NCI-H1105 (cell line): ENCODE results near the gene ANKRD6.

ENCODE experiments used
- DNase-seq: peaks from one replicate; lab custom pipeline; 2025; lab: John Stamatoyannopoulos, UW

Gene ANKRD6

DNA sequence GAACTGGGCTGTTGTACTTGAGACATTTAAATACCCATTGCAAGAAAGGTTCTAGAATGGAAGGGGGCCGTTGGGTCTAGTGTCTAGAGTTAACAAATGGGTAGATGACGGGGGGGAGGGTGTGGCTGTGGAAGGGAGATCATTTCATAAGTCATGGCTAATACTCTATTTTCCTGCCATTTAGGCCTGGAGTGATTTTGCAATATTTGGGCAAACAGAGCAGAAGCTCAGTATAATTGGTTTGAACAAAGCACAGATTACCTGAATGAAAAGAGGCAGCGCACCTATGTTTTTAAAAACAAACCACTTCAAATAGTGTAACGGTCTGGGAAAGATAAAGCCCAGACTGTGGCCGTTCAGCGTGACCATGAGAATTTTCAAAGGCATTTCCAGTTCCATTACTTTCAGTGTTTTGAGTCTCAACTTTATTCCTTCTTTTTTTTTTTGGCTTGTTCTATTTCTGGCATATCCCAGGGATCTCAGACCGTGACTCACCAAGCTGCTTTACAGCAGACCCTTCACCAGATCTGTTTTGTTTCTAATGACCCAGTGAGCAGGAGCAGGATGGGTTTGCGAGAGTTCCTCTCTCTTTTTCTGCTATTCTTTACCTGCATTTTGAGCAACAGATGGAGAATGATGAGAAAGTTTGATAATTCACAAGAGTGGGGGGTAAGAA is 131.9 kb downstream of the ANKRD6 start:
- DNase-seq, result no peak

DNA sequence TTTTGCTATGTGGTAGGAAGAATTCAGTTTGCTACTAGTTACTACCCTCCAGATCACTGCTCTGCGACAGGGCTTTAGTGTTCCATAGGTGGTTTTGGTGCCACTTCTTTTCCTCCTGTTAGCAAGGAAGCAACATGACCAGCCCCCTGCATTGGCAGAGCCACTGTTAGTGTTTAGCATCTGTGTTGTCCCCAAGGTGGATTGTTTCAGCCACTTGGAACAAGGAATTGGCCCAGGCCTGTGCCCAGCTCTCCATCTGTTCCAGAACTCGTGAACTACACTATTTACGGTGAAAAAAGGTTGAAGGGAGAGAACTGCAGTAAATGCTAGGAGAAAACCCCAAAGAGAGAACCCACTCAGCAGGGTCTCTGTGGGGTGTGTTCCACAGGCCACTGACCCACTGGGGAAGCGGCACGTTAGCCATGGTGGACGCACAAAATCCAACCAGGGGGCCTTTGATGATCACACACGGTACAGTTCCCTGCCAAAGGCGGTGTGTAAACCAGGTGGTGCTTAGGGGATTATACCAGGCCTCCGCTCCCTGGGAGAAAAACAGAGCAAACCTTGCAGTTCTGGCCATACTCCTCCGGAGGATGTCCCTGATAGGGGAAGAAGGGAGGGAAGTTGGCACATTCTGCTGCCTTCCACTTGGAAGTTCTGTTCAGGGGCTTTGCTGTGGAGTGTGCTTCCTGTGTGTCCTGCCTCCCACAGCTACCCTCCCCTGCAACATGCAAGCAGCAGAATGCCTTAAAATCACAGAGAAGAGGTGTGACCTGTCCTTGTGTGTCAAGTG is 133.3 kb downstream of the ANKRD6 start:
- no peak for DNase-seq

DNA sequence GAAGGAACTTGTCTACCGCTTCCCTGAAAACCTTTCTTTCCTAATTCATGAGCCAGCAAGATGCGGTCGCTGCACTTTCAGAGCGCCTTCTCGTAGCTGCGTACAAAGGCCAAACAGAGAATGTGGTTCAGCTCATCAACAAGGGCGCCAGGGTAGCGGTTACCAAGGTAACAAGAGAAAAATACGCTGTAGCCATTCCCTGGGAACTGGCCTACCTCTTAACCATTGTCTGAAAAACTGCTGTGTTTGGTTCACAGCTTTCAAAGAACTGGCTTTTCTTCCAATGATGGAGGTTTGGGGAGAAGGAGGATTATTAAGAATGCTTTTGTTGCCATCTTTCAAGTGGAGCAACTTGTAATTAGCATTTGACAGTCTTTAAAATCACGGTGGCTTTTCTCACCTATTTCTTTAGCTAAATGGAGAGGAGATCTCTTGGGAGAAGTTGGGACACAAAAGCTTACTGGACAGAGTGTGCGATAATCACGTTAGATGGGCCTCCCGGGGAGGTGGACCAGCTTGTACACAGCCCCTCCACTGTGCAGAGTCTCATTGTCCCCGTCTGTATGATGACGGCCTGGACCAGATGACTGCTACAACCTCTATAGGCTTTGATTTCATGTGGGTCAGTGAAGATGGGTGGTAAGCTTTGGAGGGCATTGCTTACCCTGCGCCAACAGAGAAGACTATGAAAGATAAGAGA is 134.1 kb downstream of the ANKRD6 start:
- no peak for DNase-seq

DNA sequence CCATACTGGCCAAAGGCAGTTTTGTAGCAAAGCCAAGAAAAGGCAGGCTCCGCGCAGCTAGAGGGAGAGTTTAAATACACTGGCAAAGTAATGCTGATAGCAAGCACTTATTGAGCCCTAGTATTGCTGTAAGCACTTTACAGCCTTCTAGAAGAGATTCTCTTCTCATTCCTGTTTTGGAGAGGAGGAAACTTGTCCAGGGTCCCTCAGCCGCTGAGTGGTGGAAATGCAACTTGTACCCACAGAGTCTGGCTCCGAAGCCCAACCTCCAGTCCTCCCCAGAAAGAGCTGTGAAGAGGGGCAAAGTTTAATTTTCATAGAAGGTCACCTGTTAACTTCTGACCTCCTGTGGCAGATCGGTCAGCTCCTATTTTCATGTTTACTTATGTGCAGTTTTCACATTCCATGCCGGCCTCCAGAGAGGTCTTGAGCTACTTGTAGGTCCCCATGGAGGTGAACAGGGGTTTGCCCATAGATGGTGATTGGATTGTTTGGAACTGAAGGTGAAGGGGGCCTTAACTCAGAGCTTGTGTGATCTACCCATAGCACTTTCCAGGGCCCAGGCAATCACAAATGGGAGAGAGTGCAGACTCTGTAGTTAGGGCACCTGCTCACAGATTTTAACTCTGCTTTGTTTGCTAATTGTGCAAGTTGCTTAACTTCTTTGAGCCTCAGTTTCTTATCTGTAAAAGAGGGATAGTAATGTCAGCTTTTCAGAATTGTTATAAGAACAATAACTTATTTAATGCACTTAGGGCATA is 134.9 kb downstream of the ANKRD6 start:
- no peak for DNase-seq

DNA sequence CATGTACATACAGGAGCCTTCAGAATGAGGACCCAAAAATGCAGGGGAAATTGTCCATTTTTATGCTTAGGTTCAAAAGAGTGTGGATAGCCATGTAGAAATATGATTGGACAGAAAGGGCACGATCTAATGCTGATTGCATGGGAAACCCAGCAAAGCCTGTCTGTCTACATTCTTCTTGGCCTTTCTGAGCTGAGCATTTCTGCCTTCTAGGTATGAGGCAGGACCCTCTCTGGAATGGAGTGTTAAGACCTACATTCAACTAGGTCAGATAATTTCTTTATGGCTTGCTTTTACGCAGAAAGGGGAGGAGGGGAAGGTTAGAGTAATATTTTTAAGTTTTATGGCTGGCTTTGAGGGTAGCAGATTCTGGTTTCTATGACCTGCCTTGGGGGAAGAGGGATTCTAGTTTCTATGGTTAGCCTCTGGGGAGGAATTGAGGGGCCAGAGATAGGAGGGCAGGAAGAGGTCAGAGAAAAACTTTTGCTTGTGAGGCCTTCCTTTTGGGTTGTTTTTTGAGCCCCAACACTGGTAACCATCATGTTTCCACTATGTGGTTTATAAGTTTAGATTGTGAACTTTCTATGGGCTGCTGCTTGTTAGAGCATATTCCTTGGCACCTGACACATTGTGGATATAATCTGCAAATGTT is 142.1 kb downstream of the ANKRD6 start:
- no peak for DNase-seq

DNA sequence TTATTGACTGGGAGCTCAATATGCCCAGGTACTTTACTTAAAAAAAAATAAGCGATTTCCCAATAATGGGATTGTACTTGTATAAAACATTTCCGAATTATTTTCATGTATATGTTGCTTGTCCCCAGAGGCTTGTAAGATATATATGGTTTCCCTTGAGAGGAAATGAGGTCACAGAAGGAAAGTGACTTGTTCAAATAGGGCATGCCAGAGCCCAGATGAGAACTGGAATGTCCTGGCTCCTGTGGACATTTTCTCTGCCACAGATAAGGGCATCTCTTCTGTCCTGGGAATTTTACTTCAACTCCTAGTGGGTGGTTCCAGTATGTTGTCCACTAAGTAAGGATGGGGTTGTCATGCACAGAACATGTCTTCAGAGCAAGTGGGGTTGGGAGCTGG is 142.6 kb downstream of the ANKRD6 start:
- no peak for DNase-seq

DNA sequence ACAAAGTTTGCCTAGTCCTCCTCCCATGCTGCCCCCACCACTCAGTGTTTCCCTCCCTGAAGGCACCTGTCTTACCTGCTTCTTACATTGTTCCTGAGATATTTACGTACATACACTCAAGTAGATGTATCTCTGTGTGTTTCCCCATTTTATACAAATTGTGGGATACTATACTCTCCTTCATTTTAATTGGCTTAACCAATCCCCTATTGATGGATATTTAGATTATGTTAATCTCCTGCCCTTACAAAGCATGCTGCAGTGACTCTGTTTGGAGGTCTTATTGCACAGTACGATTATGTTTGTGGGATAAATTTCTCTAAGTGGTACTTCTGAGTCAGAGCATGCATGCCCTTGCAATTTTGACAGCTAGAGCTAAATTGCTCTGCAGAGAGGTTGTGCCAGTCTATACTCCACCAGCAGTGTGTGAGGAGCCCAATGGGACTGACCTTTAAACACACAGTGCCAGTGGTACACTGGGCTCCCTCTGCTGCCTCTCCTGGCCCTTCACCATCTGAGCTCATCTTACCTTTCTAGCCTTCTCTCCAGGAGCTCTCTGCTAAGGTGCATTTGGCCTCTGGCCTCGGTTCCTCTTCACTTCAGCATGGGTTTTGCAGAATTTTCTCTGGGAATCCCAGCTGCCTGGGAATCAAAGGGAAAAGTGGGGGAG is 148.2 kb downstream of the ANKRD6 start:
- no peak for DNase-seq

DNA sequence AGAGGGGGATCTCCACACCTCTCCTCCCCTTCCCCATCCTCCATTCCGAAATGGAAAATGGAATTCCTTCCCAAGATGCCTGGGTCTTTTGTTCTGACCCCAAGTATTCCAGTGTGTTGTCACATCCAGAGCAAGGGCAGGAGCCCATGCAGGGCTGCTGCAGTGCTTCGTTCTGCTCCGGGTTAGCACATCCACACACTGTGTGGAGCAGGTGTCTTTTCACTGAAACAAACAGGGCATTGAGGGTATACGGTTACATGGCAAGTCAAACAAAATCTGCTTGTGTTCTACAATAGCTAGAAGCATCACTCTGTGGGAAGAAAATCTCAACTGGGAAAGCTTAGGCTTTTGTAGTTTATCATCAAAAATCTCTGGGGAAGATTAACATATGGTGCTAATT is 148.7 kb downstream of the ANKRD6 start:
- DNase-seq, result no peak

DNA sequence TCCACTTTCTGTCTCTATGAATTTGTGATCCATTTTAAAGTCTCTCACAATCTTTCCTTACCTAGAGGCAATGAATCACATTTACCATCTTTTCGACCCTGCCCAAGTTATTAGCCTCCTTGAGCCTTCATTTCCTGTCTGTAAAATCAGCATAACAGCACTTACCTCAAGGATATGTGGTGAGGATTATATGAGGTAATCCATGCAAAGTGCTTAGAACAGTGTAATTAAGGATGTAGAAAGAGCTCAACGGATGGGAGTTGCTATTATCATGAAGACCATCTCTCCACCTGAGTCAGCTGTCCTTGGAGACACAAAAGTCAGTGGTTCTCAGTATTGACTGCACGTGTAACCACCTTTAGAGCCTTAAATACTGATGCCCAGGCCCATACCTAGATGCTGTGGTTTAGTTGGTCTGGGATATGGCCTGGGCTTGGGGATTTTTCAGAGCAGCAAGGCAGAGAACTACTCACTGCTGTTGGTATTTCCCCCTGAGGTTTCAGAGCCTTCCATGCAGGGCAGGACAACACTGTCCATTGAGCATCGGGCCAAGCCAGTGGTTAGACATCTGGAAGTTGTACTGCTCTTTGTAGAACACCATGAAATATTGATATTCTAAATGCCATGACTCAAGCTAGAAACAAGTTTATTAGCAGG is 149.8 kb downstream of the ANKRD6 start:
- no peak for DNase-seq

DNA sequence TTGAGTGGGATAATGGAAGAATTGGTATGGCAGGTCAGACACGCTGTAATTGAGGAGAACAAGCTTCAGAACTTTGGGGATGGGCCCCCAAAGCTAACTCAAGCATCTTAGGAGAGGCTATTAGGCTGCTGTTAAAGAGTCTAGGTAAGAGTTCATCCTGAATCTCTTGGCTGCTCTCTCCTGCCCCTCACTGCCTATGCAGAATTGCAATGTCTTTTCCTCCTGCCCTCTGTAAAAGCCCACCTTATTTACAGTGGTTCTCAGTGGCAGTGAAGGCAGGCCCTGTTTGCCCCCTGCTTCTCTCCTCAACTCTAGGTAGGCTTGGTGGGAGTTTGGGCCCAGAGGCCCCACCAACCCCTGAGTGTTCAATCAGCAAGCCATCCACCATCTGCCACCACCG is 150.6 kb downstream of the ANKRD6 start:
- DNase-seq, result no peak

DNA sequence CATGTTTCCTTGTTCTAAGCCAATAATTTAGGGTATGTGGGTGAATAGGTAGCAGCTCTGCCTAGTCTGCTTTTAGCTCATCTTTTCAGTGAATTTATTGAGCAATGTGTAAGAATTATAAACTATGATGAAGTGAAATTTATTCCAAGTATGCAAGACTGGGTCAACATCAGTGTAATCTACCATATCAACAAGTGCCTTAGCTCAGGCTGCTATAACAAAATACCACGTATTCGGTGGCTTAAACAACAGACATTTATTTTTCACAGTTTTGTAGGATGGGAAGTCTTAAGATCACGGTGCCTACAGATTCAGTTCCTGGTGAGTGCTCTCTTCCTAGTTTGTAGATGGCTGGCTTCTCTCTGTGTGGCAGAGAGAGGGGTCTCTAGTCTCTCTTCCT is 151.6 kb downstream of the ANKRD6 start:
- DNase-seq, result no peak

DNA sequence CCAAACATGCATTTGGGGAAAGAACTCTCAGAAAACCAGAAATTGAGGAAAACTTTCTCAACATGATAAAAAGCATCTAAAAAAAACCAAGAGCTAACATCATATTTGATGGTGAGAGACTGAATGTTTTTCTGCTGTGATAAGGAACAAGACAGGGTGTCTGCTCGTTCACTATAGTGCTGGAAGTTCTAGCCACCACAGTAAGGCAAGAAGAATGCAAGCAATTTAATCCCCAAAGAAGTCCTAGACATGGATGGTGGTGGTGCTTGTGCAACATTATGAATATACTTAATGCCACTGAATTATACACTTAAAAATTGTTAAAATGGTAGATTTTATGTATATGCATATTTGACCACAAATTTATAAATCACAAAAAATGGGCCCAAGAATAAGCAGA is 152.2 kb downstream of the ANKRD6 start:
- DNase-seq, result no peak

DNA sequence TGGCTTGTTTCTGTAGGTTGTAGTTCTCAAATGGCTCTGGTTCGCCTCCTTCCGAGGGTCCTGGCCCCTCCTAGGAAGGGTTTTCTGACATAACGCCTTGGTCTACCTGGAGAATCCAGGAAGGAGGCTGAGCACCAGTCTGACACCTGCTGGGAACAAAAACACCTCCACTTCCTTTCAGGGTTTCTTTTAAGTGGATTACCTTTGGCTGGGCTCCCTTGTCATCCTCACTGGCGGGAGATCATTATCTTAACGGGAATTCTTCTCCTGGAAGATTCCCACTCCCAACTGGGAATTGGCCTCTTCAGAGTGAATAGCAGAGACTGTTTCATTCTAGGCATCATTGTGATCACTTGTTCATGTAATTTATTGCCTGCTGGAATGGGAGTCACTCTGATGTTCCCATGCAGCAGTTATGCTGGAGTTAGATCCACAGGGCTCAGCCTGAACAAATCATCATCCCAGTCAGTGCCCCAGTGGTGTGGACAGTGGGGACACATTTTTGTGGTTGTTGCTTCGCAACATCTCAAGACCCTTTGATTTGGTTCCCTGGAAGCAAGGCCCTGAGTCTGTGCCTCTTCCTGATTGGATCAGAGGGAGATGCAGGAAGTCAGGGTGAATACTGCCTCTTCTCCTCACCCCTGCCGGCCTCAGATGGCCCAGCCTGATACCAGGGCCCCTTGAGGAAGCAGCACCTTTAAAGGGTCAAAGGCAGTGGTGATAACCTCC is 156.5 kb downstream of the ANKRD6 start:
- DNase-seq, result no peak

DNA sequence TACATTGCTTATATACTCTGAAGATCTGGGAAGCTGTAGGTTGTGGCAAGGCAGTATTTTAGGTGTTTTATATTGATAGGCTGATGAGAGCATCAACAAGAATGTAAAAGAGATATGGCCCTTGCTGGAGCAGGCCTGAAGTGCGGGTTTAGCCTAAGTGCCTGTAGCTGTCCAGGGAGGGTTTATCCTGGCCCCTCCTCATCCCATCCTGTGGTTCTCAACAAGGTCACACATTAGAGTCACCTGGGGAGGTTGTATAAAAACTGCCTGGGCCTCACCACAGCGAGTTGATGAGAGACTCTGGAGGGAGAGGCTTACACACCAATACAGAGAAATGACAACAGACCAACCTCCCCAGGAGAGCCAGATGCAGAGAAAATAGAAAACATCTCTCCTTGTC is 157.2 kb downstream of the ANKRD6 start:
- no peak for DNase-seq

DNA sequence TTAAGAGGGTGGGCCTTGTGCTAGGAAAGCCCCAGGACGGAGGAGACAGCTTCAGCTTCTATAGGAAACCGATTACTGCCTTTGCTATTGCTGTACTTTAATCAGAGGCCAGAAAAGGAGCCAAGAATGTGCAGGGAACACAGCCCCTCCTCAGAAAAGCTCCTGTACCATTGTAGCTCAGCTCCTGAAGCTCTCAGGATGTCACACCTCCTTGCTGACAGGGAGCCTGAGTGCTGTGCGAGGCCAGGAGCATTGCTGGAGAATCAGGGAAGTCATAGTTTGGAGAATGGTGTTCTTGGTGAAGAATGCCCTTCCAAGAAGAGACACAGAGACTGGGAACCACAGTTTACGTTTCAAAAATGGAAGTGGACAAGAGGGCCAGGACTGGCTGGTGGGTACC is 158.8 kb downstream of the ANKRD6 start:
- DNase-seq, result no peak

DNA sequence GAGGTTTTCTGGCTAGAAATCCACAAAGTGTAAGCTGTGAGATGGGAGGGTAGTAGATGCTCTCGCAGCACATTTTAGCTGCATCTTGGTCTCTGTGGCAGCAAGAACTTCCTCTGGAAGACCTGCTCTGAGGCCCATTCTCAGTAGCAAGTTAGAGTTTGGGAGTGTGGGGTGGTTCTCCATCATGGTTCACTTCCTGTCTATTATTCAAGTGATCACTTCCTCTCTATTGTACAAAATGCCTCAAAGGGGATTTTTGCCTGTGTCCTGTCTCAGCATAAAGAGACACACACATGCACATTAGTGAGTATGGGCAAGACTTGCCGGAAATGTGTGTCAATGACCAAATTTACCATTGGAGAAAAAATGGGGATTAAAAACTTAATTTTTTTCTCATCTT is 163.1 kb downstream of the ANKRD6 start:
- no peak for DNase-seq

DNA sequence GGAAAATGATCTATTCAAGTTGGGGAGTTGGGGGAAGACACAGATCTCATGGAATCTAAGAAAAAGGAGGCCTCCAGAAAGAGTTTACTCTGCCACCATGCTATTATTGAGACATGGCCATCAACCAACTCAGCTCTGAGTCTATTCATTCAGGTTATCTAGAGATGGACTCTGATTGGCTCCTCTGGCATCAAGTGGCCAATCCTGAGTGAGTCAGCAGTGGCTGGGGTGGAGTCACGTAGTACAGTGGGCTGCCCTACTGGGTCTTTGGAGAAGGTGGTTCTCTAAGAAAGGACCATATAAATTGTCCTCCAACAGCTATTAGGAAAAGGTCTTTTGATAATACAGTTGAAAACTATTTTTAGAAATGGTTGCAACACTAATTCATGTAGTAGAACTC is 163.5 kb downstream of the ANKRD6 start:
- DNase-seq, result no peak

DNA sequence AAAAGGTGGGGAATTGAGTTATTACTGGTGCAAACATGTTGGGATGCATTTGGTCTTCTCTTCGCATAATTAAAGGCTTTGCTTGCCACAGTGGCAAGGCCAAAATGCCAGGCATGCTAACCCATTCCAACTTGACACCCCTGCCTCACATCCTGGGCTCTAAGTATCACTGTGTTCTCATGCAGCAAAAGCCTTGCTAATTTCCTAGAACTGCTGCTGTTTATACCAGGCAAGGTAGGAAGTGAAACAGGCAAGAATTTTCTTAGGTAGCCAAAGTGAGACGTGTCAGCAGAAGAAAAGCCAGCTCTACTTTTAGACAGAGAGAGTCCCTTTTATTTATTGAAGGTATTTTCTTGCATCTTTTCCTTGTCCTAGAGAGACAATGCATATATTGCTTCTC is 164.4 kb downstream of the ANKRD6 start:
- no peak for DNase-seq

DNA sequence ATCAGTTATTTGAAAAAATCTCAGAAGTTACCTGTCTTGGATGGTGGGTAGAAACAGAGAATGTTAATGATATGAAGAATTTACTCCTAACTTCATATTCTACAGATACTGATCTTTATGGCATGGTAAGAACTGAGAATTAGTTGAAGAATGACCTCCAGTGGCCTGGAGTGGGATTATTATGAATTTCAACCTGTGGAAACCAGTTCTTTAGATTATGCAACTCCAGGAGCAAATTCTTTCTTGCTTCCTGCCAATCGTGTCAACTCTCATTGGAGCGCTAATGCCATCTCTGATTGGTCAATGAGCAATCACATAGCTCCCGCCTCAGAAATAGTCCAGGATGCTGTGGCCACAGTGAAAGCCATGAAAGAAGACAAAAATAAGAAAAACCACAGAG is 165.0 kb downstream of the ANKRD6 start:
- no peak for DNase-seq

DNA sequence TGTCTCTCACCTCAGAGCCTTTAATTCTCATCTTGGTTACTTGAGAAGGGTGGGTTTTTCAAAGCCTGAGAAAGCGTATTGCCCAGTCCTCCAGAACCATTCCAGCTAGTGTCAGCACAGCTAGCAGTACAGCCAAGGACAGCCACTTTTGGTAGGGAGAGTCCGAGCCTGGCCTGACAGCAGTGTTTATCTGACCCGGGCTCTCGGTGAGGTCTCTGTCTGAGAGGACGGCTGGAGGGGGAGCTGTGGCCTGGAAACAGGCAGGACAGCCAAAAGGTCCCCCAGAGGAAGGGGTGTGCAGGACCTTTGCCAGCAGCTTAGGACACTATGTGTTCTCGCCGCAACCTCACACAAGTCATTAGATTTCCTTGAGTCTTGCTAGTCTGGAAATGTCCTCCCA is 166.8 kb downstream of the ANKRD6 start:
- no peak for DNase-seq
